Activated T-cell treated with anti-CD3 and anti-CD28 coated beads, Interleukin-2, amount 50 U/mL, for 1 hour (primary cell): ENCODE results near the gene HDHD3.
"Not testable (repeated sequence)": the region's sequence is repeated elsewhere in the genome, so short reads cannot be mapped to it uniquely, and the experiment has no call there.

ENCODE experiments used
- DNase-seq: peaks from one replicate; pipeline ENCODE4 v3.0.0-alpha.2; 2020

HDHD3 gene, protein sequence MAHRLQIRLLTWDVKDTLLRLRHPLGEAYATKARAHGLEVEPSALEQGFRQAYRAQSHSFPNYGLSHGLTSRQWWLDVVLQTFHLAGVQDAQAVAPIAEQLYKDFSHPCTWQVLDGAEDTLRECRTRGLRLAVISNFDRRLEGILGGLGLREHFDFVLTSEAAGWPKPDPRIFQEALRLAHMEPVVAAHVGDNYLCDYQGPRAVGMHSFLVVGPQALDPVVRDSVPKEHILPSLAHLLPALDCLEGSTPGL

DNA sequence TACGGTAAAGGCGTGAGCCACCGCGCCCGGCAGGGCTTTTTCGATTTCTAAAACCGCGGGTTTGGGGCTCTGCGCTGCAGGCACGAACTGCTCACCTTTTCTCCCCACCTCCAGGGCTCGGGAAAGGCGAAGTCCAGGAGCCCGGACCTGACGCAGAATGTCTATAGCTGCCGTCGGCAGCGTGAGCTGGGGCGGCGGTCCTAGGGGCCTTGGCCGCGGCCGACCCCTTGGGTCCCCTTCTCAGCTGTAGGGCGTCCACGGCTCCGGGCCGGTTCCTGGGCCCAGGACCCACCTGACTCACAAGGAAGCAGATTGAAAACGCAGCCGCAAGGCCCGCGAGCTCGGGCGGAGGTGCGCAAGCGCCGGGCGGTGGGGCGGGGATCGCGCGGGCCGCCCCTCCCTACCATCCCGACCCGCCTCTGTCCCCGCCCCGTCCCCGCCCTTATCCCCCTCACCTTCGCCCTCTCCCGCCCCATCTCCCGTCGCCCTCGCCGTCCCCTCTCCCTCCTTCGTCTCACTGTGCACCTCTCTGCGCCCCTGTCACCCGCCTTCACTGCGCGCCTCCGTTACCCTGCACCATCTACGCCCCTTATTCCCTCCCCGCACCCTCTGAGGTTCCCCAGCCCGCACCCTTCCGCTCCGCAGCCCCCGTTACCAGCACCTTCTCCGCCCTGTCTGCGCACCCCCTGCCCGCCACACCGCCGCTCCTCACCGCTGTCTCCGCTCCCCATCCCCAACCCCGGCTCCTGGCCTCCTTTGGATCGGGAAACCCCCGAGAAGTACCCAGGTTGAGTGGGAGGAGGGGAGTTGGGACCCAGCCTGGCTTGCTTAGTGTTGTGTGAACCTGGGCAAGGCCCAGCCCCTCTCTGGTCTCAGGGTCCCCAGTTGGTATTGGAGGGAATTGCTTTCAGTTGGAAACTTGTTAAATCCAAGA is at the start of gene HDHD3:
Gene HDHD3 (minus strand): TSS at position 353 of the 934 bp plus-strand sequence. CDS start 2,632 bp downstream, outside the sequence.
- peak; percentile 85 for DNase-seq

DNA sequence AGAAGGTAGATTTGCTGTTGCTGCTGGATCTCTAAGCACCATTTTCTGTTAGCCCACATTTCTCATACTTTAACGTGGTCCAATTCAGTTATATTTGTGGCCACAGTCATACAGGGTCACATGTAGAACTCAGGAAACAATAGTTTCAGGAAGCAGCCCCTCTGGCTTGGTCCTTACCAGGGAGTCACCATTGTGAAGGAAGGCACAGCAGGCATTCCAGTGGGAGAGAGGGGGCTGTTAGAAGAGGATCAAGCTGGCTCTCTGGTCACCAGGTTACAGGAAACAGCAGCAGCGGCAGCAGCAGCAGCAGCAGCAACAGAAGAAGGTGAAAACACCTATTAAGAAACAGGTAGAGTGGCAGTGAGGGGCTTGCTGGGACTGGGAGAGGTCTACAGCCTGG is 48.3 kb upstream of the HDHD3 start:
- no peak for DNase-seq

DNA sequence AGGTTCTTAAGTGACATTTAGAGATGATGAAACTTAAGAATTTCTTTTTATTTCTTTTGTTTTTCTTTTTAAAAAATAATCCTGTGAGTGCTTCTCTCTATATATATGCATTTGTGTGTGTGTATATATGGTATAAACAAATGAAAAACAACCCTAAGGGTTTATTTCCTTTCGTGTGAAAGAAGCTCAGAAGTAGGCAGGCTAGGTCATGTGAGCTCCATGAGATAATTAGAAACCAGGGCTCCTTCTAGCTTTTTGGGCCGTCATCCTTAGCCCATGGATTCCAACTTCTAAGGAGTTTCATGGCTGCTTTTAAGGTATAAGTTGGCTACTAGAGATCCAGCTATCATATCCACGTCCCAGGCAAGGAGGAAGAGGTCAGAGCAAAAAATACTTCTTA is 44.9 kb upstream of the HDHD3 start:
- DNase-seq: no peak

DNA sequence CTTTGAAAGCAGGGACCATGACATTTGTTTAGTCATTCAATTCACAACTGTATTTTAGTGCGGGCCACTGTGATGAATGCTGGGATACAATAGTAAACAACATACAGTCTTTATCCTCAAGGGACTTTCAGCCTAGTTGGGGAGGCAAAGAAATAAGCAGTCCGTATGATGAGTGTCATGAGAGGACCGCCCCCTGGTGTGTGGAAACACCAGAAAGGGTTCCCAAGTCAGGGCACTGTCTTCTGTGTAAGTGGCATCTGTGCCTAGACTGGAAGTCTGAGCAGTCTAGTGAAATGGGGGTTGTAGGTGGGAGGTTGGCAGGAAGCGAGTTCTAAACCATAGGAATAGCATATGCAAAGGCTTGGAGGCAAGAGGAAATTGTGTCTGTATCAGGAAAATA is 40.6 kb upstream of the HDHD3 start:
- DNase-seq: no peak

DNA sequence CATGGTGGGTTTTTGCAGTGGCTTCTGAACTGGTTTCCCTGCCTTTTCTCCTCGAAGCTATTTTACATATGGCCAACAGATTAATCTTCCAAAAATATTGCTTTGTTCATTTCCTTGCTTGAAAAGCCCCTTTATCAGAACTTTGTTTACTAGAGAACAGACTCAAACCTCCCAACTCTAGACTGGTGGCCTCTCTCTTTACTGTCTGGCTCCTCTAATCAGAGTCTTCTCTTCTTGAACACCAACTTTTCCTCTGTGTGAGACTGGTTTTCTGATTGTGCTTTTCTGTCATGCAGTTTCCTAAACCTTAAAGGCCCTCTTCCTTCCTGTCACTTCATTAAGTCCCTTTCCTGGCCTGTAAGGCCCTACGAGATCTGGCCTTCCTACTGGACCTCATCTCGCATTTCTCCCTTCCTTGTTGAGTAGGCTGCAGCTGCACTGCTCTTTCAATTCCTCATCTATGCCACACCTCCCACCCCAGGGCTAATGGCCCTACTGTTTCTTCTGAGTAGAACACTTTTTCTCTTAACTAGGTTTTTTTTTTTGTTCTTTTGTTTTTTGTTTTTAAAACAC is 39.4 kb upstream of the HDHD3 start:
- DNase-seq: no peak

DNA sequence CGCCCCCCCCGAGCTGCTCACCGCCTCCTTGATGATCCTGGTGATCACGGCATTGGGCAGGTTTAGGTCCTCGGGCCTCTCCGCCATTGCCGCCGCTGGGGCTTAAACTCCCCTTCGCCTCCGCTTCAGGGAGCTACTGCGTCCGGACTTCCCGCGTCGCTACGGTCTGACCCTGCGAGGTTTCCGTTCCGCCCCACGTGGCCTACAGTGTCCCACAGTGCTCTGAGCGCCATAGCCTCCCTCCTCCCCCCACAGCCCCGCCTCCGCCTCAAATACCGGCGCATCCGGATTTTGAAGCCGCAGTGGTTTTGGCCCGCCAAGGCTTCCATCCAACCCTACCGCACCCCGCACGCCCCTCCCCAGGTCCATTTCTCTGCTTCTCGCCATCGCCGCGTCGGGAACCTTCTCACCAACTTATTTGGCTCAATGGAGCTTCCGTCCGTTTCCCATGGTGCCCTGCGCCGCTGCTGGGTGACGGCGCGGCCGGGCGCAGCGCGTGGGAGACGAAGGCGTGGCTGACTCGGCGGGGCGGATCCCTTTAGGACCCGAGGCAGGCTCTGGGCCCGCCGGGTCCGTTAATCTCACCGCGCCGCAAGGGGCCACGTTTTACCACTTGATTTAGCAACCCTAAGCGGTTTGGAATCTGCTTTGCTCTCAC is 33.5 kb upstream of the HDHD3 start, which contains the start of the genes C9orf43 and POLE3:
Gene C9orf43 (plus strand): TSS at position 541 of the 658 bp plus-strand sequence. CDS start 2,747 bp downstream, outside the sequence.
Gene POLE3 (minus strand): TSS at position 469 of the 658 bp plus-strand sequence. CDS start 382 bp downstream, at position 87.
- peak; percentile 95 for DNase-seq

DNA sequence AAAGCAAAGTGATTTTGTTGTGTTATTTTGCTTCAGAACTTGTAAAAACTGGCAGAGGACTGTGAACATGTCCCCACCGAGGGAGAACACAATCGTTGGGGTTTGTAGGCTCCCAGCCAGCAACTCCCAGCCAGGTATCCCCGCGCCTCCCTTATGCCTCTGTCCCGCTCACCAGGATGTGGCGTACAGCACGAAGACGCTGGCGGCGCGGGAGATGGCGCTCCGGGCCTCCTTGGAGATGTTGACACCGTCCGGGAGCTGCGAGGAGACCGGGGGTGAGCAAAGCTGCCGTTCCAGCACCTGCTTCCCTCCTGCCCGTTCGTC is 33.1 kb upstream of the HDHD3 start:
- no peak for DNase-seq

DNA sequence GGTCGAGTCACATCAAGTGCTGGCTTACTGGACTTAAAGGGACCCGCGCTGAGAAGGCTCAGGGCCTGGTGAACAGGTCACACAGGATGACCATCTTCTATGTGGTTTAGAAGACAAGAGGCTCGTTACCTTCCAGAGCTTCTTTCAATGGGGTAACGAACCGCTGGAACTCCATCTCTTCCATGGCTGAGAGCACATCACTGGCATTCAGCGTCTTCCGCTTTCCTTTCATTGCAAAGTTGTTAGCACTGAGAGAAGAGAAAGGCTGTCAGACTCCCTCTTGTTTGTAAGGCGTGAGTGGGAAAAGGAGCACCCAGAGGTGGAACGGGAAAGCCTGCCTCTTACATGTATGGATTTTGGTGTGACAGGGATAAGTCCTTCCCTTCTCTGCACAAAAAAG is 32.7 kb upstream of the HDHD3 start:
- DNase-seq: no peak

DNA sequence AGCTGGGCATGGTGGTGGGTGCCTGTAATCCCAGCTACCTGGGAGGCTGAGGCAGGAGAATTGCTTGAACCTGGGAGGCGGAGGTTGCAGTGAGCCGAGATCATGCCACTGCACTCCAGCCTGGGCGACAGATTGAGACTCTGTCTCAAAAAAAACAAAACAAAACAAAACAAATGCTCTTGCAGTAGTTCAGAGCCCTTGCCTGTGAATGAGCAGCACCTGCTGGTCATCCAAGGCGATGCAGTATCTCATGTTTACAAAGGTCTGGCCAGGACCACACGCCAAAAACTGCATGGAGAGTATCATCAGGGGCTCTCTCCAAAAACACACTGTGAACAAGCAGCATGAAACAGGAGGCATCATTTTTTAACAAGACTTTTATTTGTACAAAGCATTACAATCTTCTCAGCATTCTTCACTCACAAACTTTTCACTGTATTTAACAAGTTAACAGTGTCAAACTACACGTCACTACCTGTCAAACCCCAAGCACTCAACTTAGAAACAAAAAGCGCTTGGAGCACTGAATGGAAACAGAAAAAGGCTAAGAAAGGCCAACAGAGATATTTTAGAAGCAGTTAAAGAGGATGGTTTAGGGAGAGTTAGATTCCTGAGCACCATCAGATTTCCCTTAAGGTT is 30.2 kb upstream of the HDHD3 start:
- peak; percentile 64 for DNase-seq

DNA sequence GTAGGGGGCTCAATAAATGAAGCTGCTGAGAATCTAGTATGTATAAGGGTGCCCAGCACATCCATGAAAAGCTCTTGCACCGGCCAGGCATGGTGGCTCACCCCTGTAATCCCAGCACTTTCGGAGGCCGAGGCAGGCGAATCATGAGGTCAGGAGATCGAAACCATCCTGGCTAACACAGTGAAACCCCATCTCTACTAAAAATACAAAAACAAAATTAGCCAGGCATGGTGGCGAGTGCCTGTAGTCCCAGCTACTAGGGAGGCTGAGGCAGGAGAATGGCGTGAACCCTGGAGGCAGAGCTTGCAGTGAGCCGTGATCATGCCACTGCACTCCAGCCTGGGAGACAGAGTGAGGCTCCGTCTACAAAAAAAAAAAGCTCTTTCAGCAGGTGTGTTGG is 29.6 kb upstream of the HDHD3 start:
- not testable (repeated sequence) for DNase-seq

DNA sequence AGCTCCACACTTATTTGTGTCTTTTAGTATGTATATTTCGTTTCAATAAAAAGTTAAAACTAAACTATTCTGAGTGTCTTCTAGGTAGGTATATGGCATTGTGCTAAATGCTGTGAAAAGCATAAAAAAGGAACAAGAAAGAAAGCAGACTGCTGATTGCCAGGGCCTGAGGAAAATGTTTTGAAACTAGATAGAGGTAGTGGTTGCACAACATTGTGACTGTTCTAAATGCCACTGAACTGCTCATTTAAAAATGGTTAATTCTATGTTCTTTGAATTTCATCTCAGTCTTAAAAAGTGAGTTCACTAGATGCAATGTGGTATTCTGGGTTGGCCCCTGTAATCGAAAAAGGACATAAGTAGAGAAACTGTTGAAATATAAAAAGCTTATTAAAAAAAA is 26.9 kb upstream of the HDHD3 start:
- DNase-seq: no peak

DNA sequence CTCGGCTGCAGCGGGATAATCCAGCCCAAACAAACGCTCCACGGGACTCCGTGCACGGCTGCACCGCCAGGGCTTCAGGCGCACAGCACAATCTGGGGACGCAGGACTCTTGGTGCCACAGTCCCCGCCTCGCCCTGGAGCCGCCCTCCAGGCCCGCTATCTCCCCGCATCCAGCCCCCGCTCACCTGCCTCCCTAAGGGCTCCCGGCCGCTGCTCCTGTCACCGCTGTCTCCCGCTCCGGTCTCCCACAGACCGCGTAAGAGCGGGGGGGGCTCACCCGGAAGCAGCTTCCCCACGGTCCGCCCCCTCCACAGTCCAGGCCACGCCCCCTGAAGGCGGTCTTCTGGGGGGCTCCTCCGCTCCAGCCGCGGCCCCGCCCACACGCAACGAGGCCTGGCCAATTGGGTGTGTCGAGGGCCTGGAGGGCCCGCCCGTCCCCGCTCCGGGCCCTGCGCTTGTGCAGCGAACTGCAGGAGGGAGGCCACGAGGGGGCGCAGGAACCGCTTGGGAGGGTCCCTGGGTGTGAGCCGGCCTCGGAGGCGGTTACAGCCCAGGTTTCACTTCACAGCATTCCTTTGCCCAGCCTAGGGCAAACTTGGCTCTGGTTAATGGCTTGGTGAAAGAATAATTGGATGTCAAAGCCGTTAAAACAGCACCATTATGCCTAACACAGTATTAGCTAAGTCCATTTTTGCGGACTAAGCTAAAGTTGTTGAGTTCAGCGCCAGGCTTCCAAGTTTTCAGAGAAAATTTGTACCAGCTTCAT is 24.4 kb upstream of the HDHD3 start, which contains the start of gene ALAD:
Gene ALAD (minus strand): TSS at position 258 of the 766 bp plus-strand sequence. CDS start 7,725 bp downstream, outside the sequence.
- DNase-seq: peak; percentile 99

DNA sequence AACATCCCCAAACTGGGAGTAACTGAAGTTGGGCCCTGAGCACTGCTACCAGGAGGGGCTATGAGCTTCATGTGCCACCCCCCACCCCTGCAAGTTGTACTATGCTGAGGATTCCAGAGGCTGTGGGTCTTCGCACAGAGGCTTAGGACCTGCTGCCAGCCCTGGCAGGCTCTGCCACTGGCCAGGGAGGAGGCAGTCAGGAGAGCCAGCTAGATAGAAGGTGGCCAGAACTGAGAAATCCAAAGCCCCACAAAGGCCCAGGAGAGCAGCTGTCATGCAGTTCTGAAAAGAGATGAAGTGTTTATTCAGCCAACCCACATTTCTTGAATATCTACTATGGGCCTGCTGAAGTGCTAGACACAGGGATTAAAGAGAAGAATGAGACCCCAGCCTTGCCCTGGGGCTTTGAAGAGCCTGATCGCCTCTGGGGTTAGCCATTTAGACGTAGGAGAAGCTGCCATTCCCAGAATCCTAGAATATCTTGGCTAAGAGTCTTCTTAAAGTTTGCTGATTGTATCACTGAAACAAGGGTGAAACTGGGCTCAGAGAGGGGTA is 22.9 kb upstream of the HDHD3 start:
- no peak for DNase-seq

DNA sequence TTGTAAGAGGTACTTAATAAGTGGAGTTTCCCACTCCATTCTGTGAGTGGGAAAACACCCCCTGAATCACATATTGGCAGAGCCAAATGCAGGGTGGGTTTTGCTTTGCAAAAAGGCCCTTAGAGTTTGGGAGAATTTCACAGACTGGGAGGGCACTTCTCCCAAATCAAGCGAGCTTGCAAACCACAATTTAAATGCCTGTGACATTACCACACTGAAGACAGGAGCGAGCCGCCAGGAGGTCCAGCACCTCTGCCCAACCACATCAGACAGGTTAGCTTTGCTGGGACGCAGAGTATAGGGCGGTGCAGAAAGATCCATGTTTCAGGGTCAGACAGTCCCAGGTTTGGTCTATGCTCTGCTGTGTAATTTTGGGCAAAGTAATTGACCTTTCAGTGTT is 22.0 kb upstream of the HDHD3 start:
- DNase-seq: no peak

DNA sequence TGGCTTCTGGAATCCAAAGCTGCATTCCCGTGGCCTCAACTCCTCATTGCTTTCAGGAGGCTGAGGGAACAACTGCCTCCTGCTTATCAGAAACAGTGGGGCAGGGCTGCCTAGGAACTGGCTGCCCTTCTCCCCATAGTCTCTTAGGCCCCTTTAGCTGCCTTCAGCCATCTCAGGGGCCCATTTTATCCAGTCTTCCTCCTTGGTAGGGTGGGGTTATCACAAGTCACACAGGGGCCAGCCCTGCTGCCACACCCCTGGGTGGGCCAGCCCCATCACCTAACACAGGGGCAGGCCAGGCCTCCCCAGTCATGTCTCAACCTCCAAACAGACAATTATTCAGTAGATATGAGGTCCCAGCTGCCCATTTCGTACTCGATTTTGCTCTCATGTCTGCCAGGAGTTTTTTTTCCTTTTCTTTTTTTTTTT is 20.4 kb upstream of the HDHD3 start:
- DNase-seq: no peak

DNA sequence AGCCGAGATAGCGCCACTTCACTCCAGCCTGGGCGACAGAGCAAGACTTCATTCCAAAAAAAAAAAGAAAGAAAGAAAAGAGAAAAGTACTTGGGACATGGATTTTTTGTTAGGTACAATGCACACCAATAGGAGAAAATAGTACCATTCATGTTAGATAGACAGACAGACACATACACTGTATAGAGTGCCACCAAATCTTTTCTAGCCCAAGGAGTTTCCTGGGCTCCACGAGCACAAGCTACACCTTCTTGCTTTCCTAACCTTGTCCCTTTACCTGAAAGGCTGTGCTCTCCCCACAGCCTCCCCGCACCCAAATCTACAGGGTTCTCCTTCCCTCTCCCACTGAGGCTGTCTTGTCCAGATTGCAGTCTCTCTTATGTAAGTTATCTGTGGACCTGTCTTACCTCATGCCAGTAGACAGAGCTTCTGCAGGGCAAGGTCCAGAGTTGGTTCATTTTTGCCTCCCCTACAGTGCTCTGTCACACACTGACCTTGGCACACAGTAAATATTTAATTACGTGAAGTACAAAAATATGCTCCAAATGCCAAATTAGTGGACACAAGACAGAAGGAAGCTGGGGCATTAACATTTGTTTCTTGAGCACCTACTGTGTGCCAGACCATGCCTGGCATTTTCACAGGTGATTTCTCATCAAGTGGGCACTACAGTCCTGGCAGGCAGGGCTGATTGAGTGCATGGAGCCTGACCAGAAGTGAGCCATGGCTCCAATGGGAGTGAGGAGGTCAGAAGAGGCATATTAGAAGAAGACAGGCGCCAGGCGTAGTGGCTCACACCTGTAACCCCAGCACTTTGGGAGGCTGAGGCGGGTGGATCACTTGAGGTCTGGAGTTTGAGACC is 18.4 kb upstream of the HDHD3 start:
- no peak for DNase-seq

DNA sequence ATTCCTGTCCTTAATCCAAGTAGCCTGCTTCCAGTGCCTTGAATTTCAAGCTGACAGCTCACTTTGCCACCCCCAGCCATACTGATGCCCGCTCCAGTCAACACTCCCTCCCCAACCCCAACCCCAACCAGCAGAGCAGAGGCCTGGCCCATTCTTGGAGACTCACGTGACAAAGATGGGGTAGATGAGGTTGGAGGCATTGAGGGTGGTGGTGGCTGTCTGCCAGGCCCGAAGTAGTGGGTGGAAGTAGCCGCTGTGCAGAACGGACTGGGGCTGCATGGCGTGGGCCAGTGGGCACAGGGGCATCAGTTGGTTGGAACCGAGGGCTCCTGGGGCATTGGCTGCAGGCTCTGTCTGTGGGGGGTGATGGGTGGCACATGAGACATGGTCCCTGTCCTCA is 16.5 kb upstream of the HDHD3 start:
- DNase-seq: no peak

DNA sequence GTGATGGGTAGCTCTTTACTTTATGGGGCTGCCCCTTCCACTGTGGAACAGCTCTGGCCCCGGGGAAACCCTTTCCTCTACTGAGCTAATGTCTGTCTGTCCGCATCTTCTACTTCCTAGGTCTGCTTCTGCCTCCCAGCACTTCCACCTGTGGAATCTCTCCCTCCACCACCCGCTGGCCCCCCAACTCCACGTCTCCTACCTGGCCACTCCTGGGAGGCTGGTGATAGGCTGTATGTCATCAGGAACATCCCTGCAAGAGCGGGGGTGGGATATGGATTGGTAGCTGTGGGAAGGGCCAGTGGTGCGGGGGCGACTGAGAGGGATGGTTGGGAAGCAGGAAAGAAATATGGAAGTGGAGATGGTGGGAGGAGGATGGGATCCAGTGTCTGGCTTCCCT is 15.1 kb upstream of the HDHD3 start:
- DNase-seq: no peak

DNA sequence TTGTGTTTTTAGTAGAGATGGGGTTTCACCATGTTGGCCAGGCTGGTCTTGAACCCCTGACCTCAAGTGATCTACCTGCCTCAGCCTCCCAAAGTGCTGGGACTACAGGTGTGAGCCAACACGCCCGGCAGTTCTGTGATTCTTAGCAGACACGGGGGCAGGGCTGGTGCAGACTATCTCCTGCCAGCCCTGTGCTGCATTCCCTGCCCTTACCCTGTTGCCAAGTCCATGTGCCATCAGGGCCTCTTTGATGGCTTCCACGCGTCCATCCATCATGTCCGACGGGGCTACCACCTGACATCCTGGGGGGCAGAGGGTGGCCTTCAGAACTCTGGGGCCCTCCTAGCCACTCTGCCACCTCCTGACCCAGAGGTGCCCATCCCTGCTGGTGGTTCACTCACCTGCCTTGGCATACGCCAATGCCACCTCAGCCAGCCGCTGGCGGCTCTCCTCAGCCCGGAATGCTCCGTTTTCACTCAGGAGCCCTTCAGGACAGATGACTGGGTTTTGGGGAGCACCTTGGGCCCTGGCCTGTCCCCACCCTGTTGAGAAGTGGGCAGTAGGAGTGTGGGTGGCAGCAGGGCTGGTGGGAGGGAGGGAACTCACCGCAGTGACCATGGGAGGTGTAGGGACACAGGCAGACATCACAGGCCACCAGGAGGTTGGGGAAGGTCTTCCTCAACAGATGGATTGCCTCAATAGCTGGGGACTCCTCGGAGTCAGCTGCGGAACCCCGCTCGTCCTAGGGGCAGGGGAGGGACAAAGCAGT is 13.6 kb upstream of the HDHD3 start:
- DNase-seq: no peak

DNA sequence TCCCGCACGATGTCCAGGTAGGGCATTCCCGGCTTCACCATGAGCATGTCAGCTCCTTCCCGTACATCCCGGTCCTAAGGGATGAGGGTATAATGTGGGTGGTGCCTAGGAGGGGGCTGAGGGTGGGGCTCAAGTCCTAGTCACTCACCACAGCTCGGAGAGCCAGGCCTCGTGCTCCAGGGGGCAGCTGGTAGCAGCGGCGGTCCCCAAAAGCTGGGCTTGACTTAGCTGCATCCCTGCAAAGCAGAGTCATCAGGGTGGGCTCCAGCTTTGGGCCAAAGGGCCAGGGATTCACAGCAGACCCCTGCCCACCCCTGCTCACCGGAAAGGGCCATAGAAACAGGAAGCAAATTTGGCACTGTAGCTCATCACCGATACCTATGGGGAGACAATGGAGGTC is 12.7 kb upstream of the HDHD3 start:
- DNase-seq: no peak
